NCI-H460 (cell line): ENCODE results near the gene DCHS2. TPM values are rescaled to one million over a fixed set of nuclear protein-coding genes. Genes with fewer than 3 reads are reported as not detected.
"Not testable (repeated sequence)": the region's sequence is repeated elsewhere in the genome, so short reads cannot be mapped to it uniquely, and the experiment has no call there.

ENCODE experiments used
- DNase-seq: peaks from one replicate; pipeline ENCODE4 v3.0.0-alpha.2; 2016; ENCODE audit warnings: low read depth; ENCODE audit errors: extremely low read depth
- total RNA-seq: library from RNA; depleted of rRNA; stranded (reverse); fragments of >200 nt; shearing (Covaris generic); gene quantifications from 2 replicates; pipeline ENCODE4 v1.2.3, GENCODE V29; 2014; rRNA removed

The DCHS2 gene
- total RNA-seq, 1 experiment from 2014 or later: 0.12 TPM

GRCh38 chr4:154234576-154234975, 257.0 kb downstream of the DCHS2 start:
- no peak for DNase-seq

GRCh38 chr4:154231806-154232478, 259.7 kb downstream of the DCHS2 start:
- no peak for DNase-seq

GRCh38 chr4:154230723-154231122, 260.9 kb downstream of the DCHS2 start:
- DNase-seq: no peak

- DNase-seq: no peak
Observed at GRCh38 chr4:154230091-154230490, 261.5 kb downstream of the DCHS2 start.

- no peak for DNase-seq
Observed at GRCh38 chr4:154222875-154223274, 268.7 kb downstream of the DCHS2 start.

- DNase-seq: no peak
Observed at GRCh38 chr4:154218051-154218450, 273.5 kb downstream of the DCHS2 start.

GRCh38 chr4:154217384-154217783, 274.2 kb downstream of the DCHS2 start:
- DNase-seq: not testable (repeated sequence)

- DNase-seq: no peak
Observed at GRCh38 chr4:154211506-154211905, 280.1 kb downstream of the DCHS2 start.

GRCh38 chr4:154208424-154208823, 283.2 kb downstream of the DCHS2 start:
- DNase-seq: peak; percentile 5

GRCh38 chr4:154205471-154205870, 286.1 kb downstream of the DCHS2 start:
- DNase-seq: no peak

GRCh38 chr4:154194649-154195048, 296.9 kb downstream of the DCHS2 start:
- DNase-seq: no peak

GRCh38 chr4:154192585-154192984, 299.0 kb downstream of the DCHS2 start:
- no peak for DNase-seq

- no peak for DNase-seq
Observed at GRCh38 chr4:154189346-154189745, 302.3 kb downstream of the DCHS2 start.

GRCh38 chr4:154186888-154187287, 304.7 kb downstream of the DCHS2 start:
- DNase-seq: no peak

GRCh38 chr4:154186035-154186434, 305.6 kb downstream of the DCHS2 start:
- DNase-seq: no peak

- DNase-seq: no peak
Observed at GRCh38 chr4:154184238-154184637, 307.4 kb downstream of the DCHS2 start.

- DNase-seq: no peak
Observed at GRCh38 chr4:154183264-154183663, 308.3 kb downstream of the DCHS2 start.

Other genes with a start within 250 kb of the DCHS2 start
- gene PLRG1, start 58.6 kb upstream of the DCHS2 start, total RNA-seq: 111 and 116 TPM in 2 replicates
- gene FGB, start 71.2 kb upstream of the DCHS2 start, total RNA-seq: 0.61 and 1.1 TPM in 2 replicates
- not detected in 2 replicates for gene FGA, start 98.9 kb upstream of the DCHS2 start, total RNA-seq
- gene FGG, start 120.9 kb upstream of the DCHS2 start, total RNA-seq: 5.6 and 5.8 TPM in 2 replicates